Measurements from ENCODE around the gene GAS7.

- TF ChIP-seq CTCF (IDR thresholded peaks at IDR 0.05) (no peak), POLR2A (IDR thresholded peaks at IDR 0.05) (no peak)
Observed at GRCh38 chr17:9991796-9992195, 206.6 kb downstream of the GAS7 start.
